ENCODE data around the gene SLC2A1.

The SLC2A1 gene

DNA sequence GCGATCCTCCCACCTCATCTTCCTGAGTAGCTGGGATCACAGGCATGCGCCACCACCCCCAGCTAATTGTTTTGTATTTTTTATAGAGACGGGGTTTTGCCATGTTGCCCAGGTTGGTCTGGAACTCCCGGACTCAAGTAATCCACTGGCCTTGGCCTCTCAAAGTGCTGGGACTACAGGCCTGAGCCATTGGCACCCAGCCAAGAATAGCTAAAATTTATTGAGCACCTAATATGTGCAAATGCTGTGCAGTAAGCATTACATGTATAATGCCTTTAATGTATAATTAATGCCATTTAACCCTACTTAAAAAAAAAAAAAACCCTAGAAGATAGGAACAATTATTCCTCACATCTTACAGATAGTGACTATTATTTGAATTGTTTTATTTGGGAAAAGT, 69.4 kb downstream of the SLC2A1 start:
- in situ Hi-C loops (cut with HindIII; ENCODE audit: low pct_ligation_motif_present, low sequenced_read_pairs), result no loop called here
- no peaks in the 10 kb centered on the region for H3K27me3 ChIP-seq (replicated peaks)
- no peak for DNase-seq
- H3K36me3 ChIP-seq (replicated peaks), result no peaks in the 10 kb centered on the region
- H3K4me3 ChIP-seq (ENCODE audit: low read depth, low read length), result no peak overlapping the region
- no peak overlapping the region for H3K27ac ChIP-seq
- no peak for TF ChIP-seq CTCF (IDR thresholded peaks at IDR 0.05; ENCODE audit: low read depth, low read length, missing control alignments)

DNA sequence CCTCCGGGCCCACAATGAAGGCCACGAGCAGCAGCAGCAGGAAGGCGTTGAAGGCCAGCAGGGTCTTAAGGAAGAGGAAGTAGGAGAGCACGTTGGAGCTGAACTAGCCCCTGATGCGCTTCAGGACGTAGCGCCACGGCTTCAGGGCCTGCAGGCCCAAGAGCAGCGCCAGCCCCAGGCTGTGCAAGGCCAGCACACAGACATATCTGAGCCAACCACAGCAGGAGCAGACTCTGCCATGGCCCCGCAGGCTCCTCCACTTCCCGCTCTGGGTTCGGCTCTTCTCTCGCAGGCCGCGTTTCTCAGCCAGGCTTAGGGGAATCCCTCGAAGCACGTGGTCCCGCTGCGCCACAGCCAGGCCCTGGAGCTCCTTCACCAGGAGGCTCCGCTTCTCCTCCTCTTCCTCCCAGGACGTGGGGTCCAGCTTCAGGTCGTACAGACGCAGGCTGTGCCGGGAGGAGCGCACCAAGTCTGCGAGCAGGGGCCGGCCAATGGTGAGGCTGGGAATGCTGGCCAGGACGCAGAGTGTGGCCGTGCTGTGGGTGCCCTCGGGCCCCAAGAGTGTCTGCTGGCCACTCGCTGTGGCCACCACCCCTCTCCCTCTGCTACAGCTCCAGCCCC, 70.5 kb downstream of the SLC2A1 start:
- no peak for DNase-seq
- H3K4me3 ChIP-seq (ENCODE audit: low read depth, low read length), result no peak overlapping the region
- in situ Hi-C loops (cut with HindIII; ENCODE audit: low pct_ligation_motif_present, low sequenced_read_pairs), result no loop called here
- no peak for TF ChIP-seq CTCF (IDR thresholded peaks at IDR 0.05; ENCODE audit: low read depth, low read length, missing control alignments)
- no peaks in the 10 kb centered on the region for H3K27me3 ChIP-seq (replicated peaks)
- H3K27ac ChIP-seq, result no peak overlapping the region
- H3K36me3 ChIP-seq (replicated peaks), result no peaks in the 10 kb centered on the region

DNA sequence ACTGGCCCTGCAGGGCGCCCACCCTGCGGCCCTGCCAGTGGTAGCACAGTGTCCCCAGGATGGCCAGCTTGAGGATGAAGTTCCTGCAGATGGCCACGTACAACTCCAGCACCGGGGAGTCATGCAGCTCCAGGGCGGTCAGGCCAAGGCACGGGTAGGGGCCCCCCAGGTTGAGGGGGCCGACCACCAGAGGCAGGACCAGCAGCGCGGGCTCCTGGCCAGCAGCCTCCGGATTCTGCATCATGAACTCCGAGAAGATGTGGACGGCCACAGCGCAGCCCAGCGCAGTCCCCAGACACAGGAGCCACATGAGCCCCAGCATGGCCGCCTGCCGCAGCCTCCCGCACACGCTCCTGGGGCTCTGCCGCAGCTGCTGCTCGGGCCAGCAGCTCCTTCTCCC, 71.3 kb downstream of the SLC2A1 start:
- no peak for DNase-seq
- Histone ChIP-seq H3K27me3 (replicated peaks) (no peaks in the 10 kb centered on the region), H3K27ac (no peak overlapping the region), H3K36me3 (replicated peaks) (no peaks in the 10 kb centered on the region), H3K4me3 (ENCODE audit: low read depth, low read length) (no peak overlapping the region)
- no peak for TF ChIP-seq CTCF (IDR thresholded peaks at IDR 0.05; ENCODE audit: low read depth, low read length, missing control alignments)
- in situ Hi-C loops (cut with HindIII; ENCODE audit: low pct_ligation_motif_present, low sequenced_read_pairs), result no loop called here

DNA sequence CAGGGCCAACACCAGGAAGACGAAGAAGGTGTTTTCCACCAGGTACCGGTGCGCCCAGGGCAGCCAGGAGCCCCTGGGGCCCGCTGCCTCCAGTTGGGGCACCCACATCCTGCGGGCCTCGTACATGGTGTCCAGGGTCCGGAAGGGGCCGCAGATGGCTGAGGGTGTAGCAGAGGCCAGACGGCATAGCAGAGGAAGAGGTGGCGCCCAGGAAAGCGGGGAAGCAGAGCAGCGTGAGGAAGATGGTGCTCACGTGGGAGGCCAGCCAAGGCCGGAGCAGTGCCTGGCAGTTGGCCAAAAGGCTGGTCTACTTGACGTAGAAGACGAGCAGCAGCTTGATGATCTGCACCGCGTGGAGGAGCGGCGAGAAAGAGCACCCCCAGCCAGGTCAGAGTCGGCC, 71.9 kb downstream of the SLC2A1 start:
- Histone ChIP-seq H3K27me3 (replicated peaks) (no peaks in the 10 kb centered on the region), H3K27ac (no peak overlapping the region), H3K4me3 (ENCODE audit: low read depth, low read length) (no peak overlapping the region), H3K36me3 (replicated peaks) (no peaks in the 10 kb centered on the region)
- TF ChIP-seq CTCF (IDR thresholded peaks at IDR 0.05; ENCODE audit: low read depth, low read length, missing control alignments), result no peak
- in situ Hi-C loops (cut with HindIII; ENCODE audit: low pct_ligation_motif_present, low sequenced_read_pairs), result no loop called here
- DNase-seq, result no peak

GRCh38 chr1:42886046-42886739, 72.5 kb downstream of the SLC2A1 start:
- DNase-seq, result no peak
- Histone ChIP-seq H3K4me3 (ENCODE audit: low read depth, low read length) (no peak overlapping the region), H3K27ac (no peak overlapping the region), H3K27me3 (replicated peaks) (no peaks in the 10 kb centered on the region), H3K36me3 (replicated peaks) (no peaks in the 10 kb centered on the region)
- TF ChIP-seq CTCF (IDR thresholded peaks at IDR 0.05; ENCODE audit: low read depth, low read length, missing control alignments), result no peak
- in situ Hi-C loops (cut with HindIII; ENCODE audit: low pct_ligation_motif_present, low sequenced_read_pairs), result no loop called here

DNA sequence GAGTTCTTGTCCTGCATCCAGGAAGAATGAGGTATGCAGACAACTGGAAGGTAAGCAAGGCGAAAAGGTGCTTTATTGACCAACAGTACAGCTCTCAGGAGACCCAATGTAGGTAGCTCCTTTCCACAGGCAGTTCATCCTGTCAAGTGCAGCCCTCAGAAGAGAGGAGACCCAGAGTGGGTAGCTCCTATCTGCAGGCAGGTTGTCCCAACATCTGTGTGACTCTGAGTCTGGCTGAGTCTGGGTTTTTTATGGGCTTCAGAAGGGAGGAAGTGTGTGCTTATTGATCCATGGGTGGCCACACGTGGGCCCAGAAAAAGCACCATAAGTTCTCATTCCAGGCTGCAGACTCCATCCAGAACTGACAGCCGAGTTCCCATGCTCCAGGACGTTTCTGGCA, 78.3 kb downstream of the SLC2A1 start:
- Histone ChIP-seq H3K4me3 (ENCODE audit: low read depth, low read length) (no peak overlapping the region), H3K27me3 (replicated peaks) (peaks cover 4% of the 10 kb centered on the region), H3K27ac (no peak overlapping the region), H3K36me3 (replicated peaks) (no peaks in the 10 kb centered on the region)
- no peak for DNase-seq
- in situ Hi-C loops (cut with HindIII; ENCODE audit: low pct_ligation_motif_present, low sequenced_read_pairs), result no loop called here
- TF ChIP-seq CTCF (IDR thresholded peaks at IDR 0.05; ENCODE audit: low read depth, low read length, missing control alignments), result no peak

All from brain microvascular endothelial cell (primary cell).